GM21529 (cell line): ENCODE measurements around the gene TMEM170B.

Source experiments
- ATAC-seq: cut with Tn5 transposase; IDR thresholded peaks from one replicate; pipeline ENCODE4 v1.9.1; 2021; ENCODE audit not compliant: unreplicated experiment

TMEM170B gene, protein sequence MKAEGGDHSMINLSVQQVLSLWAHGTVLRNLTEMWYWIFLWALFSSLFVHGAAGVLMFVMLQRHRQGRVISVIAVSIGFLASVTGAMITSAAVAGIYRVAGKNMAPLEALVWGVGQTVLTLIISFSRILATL

GRCh38 chr6:11537229-11538051 lies at the start of gene TMEM170B:
TMEM170B (plus strand) TSS chr6:11537749; CDS start chr6:11538278, 529 bp downstream.
- ATAC-seq, result peak; percentile 96

DNA sequence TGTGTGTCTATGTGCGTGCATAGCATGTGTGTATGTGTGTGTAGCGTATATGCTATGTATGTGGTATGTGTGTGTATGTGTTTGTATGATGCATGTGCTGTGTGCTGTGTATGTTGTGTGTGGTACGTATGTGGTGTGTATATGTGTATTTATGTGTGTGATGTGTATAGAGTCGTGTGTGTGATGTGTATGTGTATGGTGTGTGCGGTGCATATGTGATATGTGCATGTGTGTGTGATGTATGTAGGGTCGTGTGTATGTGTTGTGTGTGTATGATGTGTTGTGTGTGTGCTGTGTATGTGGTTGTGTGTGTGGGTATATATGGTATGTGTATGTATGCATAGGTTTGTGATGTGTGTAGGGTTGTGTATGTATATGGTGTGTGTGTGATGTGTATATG lies 46.6 kb upstream of the TMEM170B start:
- ATAC-seq, result no peak

DNA sequence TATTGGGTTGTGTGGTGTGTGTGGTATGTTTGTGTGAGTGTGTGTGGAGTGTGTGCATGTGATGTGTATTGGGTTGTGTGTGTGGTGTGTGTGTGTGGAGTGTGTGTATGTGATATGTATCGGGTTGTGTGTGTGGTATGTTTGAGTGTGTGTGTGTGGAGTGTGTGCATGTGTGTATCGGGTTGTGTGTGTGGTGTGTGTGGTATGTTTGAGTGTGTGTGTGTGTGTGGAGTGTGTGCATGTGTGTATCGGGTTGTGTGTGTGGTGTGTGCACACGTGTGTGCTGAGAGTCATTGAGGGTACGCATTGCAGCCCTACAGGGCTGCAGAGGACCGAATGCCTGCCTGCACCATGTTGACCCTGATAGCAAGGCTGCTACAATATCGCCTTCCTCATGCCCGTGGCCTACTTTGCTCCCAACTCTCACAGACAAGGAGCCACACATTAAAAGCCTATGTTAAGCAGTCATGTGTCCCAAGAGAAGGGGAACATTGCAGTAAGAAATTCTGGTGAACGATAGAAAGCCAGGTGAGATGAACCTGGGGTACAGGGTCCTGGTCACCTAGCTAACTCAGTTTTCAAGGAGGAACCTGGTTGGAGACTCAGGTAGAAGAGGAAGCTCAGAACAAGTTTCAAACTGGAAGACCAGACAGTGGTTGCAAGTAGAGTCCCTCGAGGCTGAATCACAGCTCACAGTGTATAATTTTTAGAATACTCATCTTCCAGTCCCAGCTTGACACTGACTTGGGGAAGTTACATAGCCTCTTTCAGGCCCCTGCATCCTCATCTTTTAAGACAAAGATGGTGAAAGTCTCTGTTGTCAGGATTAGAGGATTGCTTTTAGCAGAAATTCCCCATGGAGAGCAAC lies 45.7 kb upstream of the TMEM170B start:
- no peak for ATAC-seq

GRCh38 chr6:11492464-11493290 lies 44.9 kb upstream of the TMEM170B start:
- ATAC-seq, result no peak

- no peak for ATAC-seq
Observed at GRCh38 chr6:11493974-11494373, 43.6 kb upstream of the TMEM170B start.

- ATAC-seq, result peak; percentile 26
Observed at GRCh38 chr6:11494786-11495564, 42.6 kb upstream of the TMEM170B start.

GRCh38 chr6:11495565-11496145 lies 41.9 kb upstream of the TMEM170B start:
- no peak for ATAC-seq

DNA sequence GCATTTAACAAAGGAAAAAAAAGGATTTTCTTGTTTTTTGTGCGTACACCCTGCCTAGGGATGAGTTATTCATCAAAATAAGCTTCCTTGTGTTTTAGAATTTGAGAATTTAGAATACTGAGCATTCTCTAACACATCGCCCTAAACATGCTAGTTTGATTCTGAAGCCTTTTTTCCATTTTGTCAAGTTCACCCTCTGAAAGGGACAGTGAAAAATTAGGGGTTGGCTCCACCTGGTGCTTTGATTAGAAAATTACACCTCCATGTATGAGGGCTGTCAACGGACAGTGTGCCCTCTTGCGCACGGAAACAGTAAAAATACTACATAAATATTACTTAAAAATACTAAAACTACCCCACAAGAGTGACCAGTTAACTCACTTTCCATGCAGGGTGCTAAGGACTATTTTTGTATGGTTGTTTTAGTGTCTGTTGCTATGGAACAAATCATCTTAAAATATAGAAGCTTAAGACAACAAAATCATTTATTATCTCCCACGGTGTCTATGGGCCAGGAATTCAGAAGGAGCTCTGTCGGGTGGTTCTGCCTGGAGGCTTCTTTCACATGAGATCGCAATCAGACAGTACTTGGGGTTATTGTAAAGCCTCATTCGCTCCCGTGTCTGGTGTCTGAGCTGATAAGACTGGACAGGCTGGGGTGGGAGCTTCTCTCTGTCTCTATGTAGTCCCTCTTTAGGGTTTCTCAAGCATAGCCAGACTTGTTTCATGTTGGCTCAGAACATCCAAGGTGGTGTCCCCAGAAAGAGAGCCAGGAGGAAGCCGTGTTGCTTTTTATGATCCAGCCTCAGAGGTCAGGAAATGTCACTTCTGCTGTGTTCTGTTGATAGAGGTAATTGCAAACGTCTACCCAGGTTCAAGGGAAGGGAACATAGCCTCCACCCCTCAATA lies 41.1 kb upstream of the TMEM170B start:
- peak; percentile 60 for ATAC-seq

DNA sequence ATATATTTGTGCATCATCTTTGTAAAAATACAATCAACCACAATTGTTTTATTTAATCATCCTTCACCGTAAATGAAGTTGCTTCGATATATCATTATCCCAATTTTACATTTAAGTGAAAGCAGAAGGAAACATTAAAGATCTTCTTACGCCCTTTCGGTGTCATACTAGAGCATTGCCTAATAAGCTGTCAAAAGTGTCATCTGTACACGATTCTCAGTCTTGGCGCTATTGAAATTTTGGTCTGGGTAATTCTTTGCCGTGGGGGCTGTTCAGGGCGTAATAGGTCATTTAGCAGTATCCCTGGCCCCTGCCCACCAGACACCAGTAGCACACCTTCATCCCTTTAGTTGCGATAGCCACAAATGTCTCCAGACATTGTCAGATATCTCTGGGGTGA lies 40.4 kb upstream of the TMEM170B start:
- no peak for ATAC-seq

DNA sequence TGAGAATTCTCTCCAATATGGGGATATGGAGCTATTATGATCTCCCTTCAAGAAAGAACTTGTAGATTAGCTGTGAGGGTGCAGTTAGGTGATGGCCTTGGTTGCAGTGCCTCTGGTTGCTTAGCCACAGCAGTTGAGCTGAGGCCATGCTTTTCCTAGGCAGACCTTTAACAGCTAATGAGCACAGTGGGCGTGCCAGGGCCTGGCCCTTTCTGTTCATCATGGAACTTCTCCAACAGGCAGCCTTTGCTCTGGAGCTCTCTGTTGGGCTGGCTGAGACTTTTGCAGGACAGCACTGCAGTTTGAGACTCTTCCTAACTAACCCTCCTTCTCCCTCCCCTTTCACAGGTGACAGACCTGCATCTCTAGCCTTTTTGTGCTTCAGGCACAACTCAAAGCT lies 39.7 kb upstream of the TMEM170B start:
- no peak for ATAC-seq

GRCh38 chr6:11500008-11500407 lies 37.5 kb upstream of the TMEM170B start:
- no peak for ATAC-seq

- no peak for ATAC-seq
Observed at GRCh38 chr6:11509471-11509870, 28.1 kb upstream of the TMEM170B start.

DNA sequence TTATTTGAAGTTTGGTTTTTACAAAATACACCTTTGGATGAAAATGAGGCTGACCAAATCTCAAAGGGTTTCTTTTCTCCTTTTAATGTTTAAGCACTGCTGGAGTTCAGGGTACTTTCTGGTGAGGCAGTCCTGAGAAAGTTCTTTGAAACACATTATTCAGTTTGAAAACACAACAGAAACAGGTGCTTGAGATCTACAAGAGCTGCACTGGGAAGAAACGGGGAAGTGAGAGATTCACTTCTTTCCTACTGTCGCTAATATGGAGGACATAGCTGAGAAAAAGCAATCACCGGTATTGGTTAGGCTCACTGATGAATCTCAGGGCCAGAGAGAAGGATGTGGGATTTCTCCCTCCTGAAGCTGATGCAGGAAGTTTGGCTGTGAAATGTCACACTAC lies 22.9 kb upstream of the TMEM170B start:
- peak; percentile 95 for ATAC-seq

- no peak for ATAC-seq
Observed at GRCh38 chr6:11515763-11516162, 21.8 kb upstream of the TMEM170B start.

DNA sequence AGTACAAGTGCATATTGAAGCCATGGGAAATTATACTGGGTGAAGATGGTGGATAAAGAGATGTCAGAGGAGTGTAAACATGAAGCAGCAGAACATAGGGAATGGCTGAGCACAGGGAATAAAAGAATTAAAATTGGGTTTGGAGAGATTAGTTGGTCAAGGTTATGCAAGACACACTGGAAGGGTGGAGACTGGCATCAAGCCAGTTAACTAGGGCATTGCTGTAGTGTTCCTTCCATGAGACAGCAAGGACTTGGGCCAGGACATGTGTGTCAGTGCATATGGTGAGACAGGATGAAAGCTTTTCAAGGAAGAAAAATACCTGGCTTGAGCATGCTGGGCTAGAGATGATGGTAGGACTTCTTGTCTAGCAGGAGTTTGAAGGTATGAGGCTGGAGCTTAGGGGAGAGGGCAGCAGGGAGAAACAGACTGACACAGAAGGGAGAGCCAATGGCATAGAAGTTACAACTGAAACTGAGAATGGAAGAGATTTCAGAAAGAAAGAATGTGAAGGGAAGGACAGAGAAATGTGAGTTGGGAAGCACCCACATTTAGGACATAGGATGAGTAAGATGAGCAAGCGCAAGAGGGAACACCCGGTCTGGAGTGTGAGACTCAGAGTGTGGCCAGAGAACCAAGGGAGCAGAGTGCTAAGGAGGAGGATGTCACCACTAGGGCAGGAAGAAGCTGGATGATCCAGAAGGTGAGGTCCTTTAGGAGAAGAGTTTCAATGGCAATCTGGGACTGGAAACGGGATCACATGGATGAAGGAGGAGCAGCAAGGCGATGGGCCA lies 14.5 kb upstream of the TMEM170B start:
- no peak for ATAC-seq

DNA sequence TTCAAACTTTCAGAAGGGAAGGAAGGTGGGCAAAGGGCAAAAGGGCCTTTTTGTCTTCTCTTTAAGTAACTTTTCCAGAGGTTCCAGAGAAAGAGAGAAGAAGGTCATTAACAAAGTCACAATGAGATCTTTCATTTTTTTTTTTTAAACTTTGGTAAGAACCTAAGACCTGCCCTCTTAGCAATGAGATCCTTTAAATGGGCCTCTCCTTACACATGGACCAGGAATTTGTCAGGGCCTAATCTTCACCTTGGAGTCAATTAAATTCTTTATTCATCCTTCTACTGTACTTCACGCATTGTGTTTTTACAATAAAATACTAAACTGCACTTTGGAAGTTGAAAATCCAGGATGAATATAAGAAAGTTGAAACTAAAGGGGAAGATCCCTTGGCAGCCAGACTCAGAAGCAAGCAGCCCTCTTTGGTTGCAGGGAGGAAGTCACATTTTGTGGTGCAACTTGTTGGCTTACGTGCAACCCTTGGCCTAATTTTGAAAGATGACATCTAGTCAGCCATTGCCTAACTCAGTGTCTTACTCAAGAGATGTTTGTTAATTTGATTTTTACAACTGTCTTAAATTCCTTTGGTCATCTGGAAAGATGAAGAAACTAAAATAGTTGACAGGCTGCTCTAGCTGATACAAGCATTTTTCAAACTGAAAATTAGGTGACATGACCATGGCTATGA lies 11.9 kb upstream of the TMEM170B start:
- no peak for ATAC-seq

- no peak for ATAC-seq
Observed at GRCh38 chr6:11526156-11526505, 11.4 kb upstream of the TMEM170B start.
